ENCODE data around the gene GRK4. TPM values are rescaled to one million over a fixed set of nuclear protein-coding genes. Genes with fewer than 3 reads are reported as not detected.

Gene GRK4
- total RNA-seq, 1 donor from 2014 or later = 1.3 TPM

GRCh38 chr4:2939383-2940243, 23.8 kb upstream of the GRK4 start:
- Histone ChIP-seq H3F3A (ENCODE audit: low read depth) (peaks cover 18% of the 10 kb centered on the region), H3K36me3 (no peaks in the 10 kb centered on the region), H3K4me2 (no peak overlapping the region), H3K79me2 (ENCODE audit: low read depth) (peaks cover 23% of the 10 kb centered on the region), H3K9ac (no peak overlapping the region), H3K27ac (no peak overlapping the region), H3K4me3 (no peak overlapping the region), H2AFZ (replicated peaks) (no peak overlapping the region), H3K4me1 (peaks cover 10% of the 10 kb centered on the region), H3K27me3 (no peaks in the 10 kb centered on the region), H3K9me3 (ENCODE audit: low read depth) (no peaks in the 10 kb centered on the region), H4K20me1 (ENCODE audit: low read depth) (peaks cover 31% of the 10 kb centered on the region)
- peaks cover 13% of the 10 kb centered on the region for H3K27me3 Mint-ChIP-seq (ENCODE audit: insufficient read depth, low read depth)
- no peak for TF ChIP-seq CTCF (IDR thresholded peaks at IDR 0.05)
- no peak for TF ChIP-seq EZH2 (IDR thresholded peaks at IDR 0.05)
- no peak for TF ChIP-seq EZH2phosphoT487 (IDR thresholded peaks at IDR 0.05)
- DNase-seq (ENCODE audit: low spot score) = no peak
- peaks cover 17% of the 10 kb centered on the region for H3K36me3 Mint-ChIP-seq
- peaks cover 17% of the 10 kb centered on the region for H3K4me1 Mint-ChIP-seq
- H3K9me3 Mint-ChIP-seq = no peaks in the 10 kb centered on the region
- no peak overlapping the region for H3K27ac Mint-ChIP-seq
- no peak overlapping the region for H3K4me3 Mint-ChIP-seq

- Mint-ChIP-seq H3K4me1 (peaks cover 15% of the 10 kb centered on the region), H3K4me3 (peak overlapping the region; percentile 53), H3K27me3 (ENCODE audit: insufficient read depth, low read depth) (peaks cover 13% of the 10 kb centered on the region), H3K27ac (no peak overlapping the region), H3K9me3 (no peaks in the 10 kb centered on the region), H3K36me3 (peaks cover 17% of the 10 kb centered on the region)
- Histone ChIP-seq H3K4me2 (no peak overlapping the region), H3K27me3 (no peaks in the 10 kb centered on the region), H4K20me1 (ENCODE audit: low read depth) (peaks cover 29% of the 10 kb centered on the region), H3F3A (ENCODE audit: low read depth) (peaks cover 13% of the 10 kb centered on the region), H3K4me1 (peaks cover 9% of the 10 kb centered on the region), H3K36me3 (no peaks in the 10 kb centered on the region), H3K9ac (no peak overlapping the region), H3K27ac (no peak overlapping the region), H3K4me3 (no peak overlapping the region), H3K79me2 (ENCODE audit: low read depth) (peaks cover 16% of the 10 kb centered on the region), H2AFZ (replicated peaks) (no peak overlapping the region), H3K9me3 (ENCODE audit: low read depth) (no peaks in the 10 kb centered on the region)
- DNase-seq (ENCODE audit: low spot score) = no peak
- TF ChIP-seq CTCF (IDR thresholded peaks at IDR 0.05) = no peak
- no peak for TF ChIP-seq EZH2phosphoT487 (IDR thresholded peaks at IDR 0.05)
- no peak for TF ChIP-seq EZH2 (IDR thresholded peaks at IDR 0.05)
Measured at GRCh38 chr4:2940267-2941137, 22.9 kb upstream of the GRK4 start.

GRCh38 chr4:2941138-2942036, 22.0 kb upstream of the GRK4 start:
- Histone ChIP-seq H4K20me1 (ENCODE audit: low read depth) (peaks cover 20% of the 10 kb centered on the region), H3K27me3 (no peaks in the 10 kb centered on the region), H3F3A (ENCODE audit: low read depth) (peaks cover 6% of the 10 kb centered on the region), H2AFZ (replicated peaks) (no peak overlapping the region), H3K9ac (no peak overlapping the region), H3K79me2 (ENCODE audit: low read depth) (peaks cover 7% of the 10 kb centered on the region), H3K9me3 (ENCODE audit: low read depth) (no peaks in the 10 kb centered on the region), H3K4me1 (no peaks in the 10 kb centered on the region), H3K27ac (no peak overlapping the region), H3K36me3 (no peaks in the 10 kb centered on the region), H3K4me3 (no peak overlapping the region), H3K4me2 (no peak overlapping the region)
- Mint-ChIP-seq H3K9me3 (no peaks in the 10 kb centered on the region), H3K4me3 (no peak overlapping the region), H3K27me3 (ENCODE audit: insufficient read depth, low read depth) (peaks cover 12% of the 10 kb centered on the region), H3K27ac (no peak overlapping the region), H3K36me3 (peaks cover 21% of the 10 kb centered on the region), H3K4me1 (peaks cover 7% of the 10 kb centered on the region)
- no peak for DNase-seq (ENCODE audit: low spot score)
- TF ChIP-seq CTCF (IDR thresholded peaks at IDR 0.05) (no peak), EZH2 (IDR thresholded peaks at IDR 0.05) (no peak), EZH2phosphoT487 (IDR thresholded peaks at IDR 0.05) (no peak)
